GM23338 (cell line): ENCODE data around the gene KPNA4. TPM values are rescaled to one million over a fixed set of nuclear protein-coding genes. Genes with fewer than 3 reads are reported as not detected.
"Not testable (repeated sequence)": the region's sequence is repeated elsewhere in the genome, so short reads cannot be mapped to it uniquely, and the experiment has no call there.

Experiments used
- ATAC-seq: fragments of 200-7000 bp; cut with Tn5 transposase; 3 replicates; pipeline ENCODE4 v1.9.1; 2020
- DNase-seq: peaks from one replicate; pipeline ENCODE4 v3.0.0-alpha.2; 2015; ENCODE audit warnings: low spot score
- H2AFZ ChIP-seq: fragments of 200-600 bp; sonication (generic); 2 replicates; pipeline ENCODE4 v1.8.0; 2016; ENCODE audit warnings: antibody characterized with exemption, mild to moderate bottlenecking, moderate library complexity
- H3F3A ChIP-seq: fragments of 200-600 bp; sonication (generic); replicated peaks from 2 replicates; pipeline ENCODE4 v1.8.0; 2017; ENCODE audit warnings: antibody characterized with exemption, mixed run types, low read depth
- H3K27ac ChIP-seq: fragments of 200-600 bp; sonication (generic); 2 replicates; pipeline ENCODE4 v1.6.1; 2016; ENCODE audit warnings: low read depth
- H3K27me3 ChIP-seq: fragments of 200-600 bp; sonication (generic); 2 replicates; pipeline ENCODE4 v1.8.0; 2016; ENCODE audit warnings: mild to moderate bottlenecking, mixed run types, moderate library complexity; ENCODE audit not compliant: insufficient read depth
- H3K36me3 ChIP-seq: fragments of 200-600 bp; sonication (generic); 2 replicates; pipeline ENCODE4 v1.8.0; 2016; ENCODE audit warnings: mild to moderate bottlenecking; ENCODE audit not compliant: insufficient read depth
- H3K4me1 ChIP-seq: fragments of 200-600 bp; sonication (generic); 2 replicates; pipeline ENCODE4 v1.8.0; 2016; ENCODE audit warnings: mild to moderate bottlenecking, moderate library complexity; ENCODE audit not compliant: insufficient read depth
- H3K4me2 ChIP-seq: fragments of 200-600 bp; sonication (generic); 2 replicates; pipeline ENCODE4 v1.7.1; 2017; ENCODE audit warnings: mixed run types
- H3K4me3 ChIP-seq: fragments of 200-600 bp; sonication (generic); 2 replicates; pipeline ENCODE4 v1.6.1; 2016; ENCODE audit warnings: mixed run types
- H3K79me2 ChIP-seq: fragments of 200-600 bp; sonication (generic); replicated peaks from 2 replicates; pipeline ENCODE4 v1.8.0; 2017; ENCODE audit warnings: mild to moderate bottlenecking; ENCODE audit not compliant: insufficient read depth
- H3K9me2 ChIP-seq: fragments of 200-600 bp; sonication (generic); 2 replicates; pipeline ENCODE4 v1.8.0; 2017; ENCODE audit not compliant: insufficient read depth
- H4K20me1 ChIP-seq: fragments of 200-600 bp; sonication (generic); replicated peaks from 2 replicates; pipeline ENCODE4 v1.8.0; 2017; ENCODE audit warnings: mild to moderate bottlenecking; ENCODE audit not compliant: insufficient read depth
- H3K27ac Mint-ChIP-seq: 2 replicates; pipeline ENCODE4 v1.8.0; 2020; ENCODE audit warnings: inconsistent platforms, mild to moderate bottlenecking, moderate library complexity, mixed read lengths
- H3K27me3 Mint-ChIP-seq: 3 replicates; pipeline ENCODE4 v1.8.0; 2022; ENCODE audit warnings: low read depth, mild to moderate bottlenecking, moderate library complexity, mixed read lengths, inconsistent platforms; ENCODE audit not compliant: insufficient read depth, poor library complexity
- H3K36me3 Mint-ChIP-seq: 3 replicates; pipeline ENCODE4 v1.8.0; 2021; ENCODE audit warnings: low read depth, mild to moderate bottlenecking, inconsistent platforms, moderate library complexity, mixed read lengths
- H3K4me1 Mint-ChIP-seq: 3 replicates; pipeline ENCODE4 v1.8.0; 2020; ENCODE audit warnings: mild to moderate bottlenecking, inconsistent platforms, mixed read lengths
- H3K4me3 Mint-ChIP-seq: 3 replicates; pipeline ENCODE4 v1.8.0; 2021; ENCODE audit warnings: moderate library complexity, mild to moderate bottlenecking, inconsistent platforms, mixed read lengths
- H3K9me3 Mint-ChIP-seq: 3 replicates; pipeline ENCODE4 v1.8.0; 2020; ENCODE audit warnings: moderate library complexity, mild to moderate bottlenecking, inconsistent platforms, mixed read lengths
- ETS1 ChIP-seq: IDR thresholded peaks from 2 replicates; pipeline ENCODE4 v1.6.1; 2016; ENCODE audit warnings: antibody characterized with exemption
- EZH2phosphoT487 ChIP-seq: fragments of 200-600 bp; sonication (generic); IDR thresholded peaks from one replicate; pipeline ENCODE4 v1.8.1; 2018; ENCODE audit warnings: antibody characterized with exemption; ENCODE audit not compliant: unreplicated experiment
- POLR2AphosphoS5 ChIP-seq: IDR thresholded peaks from 2 replicates; pipeline ENCODE4 v1.6.1; 2016; ENCODE audit warnings: antibody characterized with exemption, low read depth
- REST ChIP-seq: IDR thresholded peaks from one replicate; pipeline ENCODE4 v1.6.1; 2018; ENCODE audit warnings: antibody characterized with exemption; ENCODE audit not compliant: unreplicated experiment
- ZNF114 ChIP-seq: fragments of 250-450 bp; sonication (Bioruptor Pico); IDR thresholded peaks from 2 replicates; pipeline ENCODE4 v1.5.0; 2020; ENCODE audit warnings: mild to moderate bottlenecking, moderate library complexity
- ZNF462 ChIP-seq: fragments of 250-450 bp; sonication (Bioruptor Pico); IDR thresholded peaks from 2 replicates; pipeline ENCODE4 v1.5.0; 2020; ENCODE audit warnings: mild to moderate bottlenecking, moderate library complexity
- polyA plus RNA-seq: library from polyadenylated mRNA; unstranded; fragments of >200 nt; fragmentation: Nextera tagmentation; extraction: Ambion mirVana; gene quantifications from 2 replicates; pipeline ENCODE4 v1.2.1, GENCODE V29; 2016
- total RNA-seq: library from RNA; depleted of rRNA; stranded (reverse); fragments of >200 nt; shearing (Covaris generic); gene quantifications from 2 replicates; pipeline ENCODE4 v1.2.3, GENCODE V29; 2014

The KPNA4 gene
- total and polyA plus RNA-seq, 2 experiments from 2014 or later, result 17.8 to 36.2 TPM

DNA sequence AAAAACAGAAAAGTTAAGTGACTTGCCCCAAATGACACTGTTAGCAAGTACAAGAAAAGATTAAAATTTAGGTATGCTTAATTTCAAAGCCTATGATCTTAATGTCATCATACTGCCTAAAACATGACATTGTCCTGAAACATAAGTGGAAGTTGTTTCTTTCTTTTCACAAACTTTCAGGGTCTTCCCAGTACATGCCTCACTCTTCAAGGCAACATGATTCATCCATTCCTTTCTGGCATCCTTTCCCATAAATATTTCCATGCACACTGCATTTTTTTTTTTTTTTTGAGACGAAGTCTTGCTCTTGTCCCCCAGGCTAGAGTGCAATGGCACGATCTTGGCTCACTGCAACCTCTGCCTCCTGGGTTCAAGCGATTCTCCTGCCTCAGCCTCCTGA lies 42.5 kb upstream of the KPNA4 start:
- Mint-ChIP-seq H3K4me1 (no peaks in the 10 kb centered on the region), H3K27ac (no peak overlapping the region), H3K36me3 (no peaks in the 10 kb centered on the region), H3K9me3 (no peaks in the 10 kb centered on the region), H3K27me3 (peaks cover 2% of the 10 kb centered on the region), H3K4me3 (no peak overlapping the region)
- Histone ChIP-seq H3K4me1 (no peaks in the 10 kb centered on the region), H2AFZ (no peak overlapping the region), H4K20me1 (no peaks in the 10 kb centered on the region), H3K9me2 (no peaks in the 10 kb centered on the region), H3K4me3 (no peak overlapping the region), H3K27ac (no peak overlapping the region), H3K27me3 (no peaks in the 10 kb centered on the region), H3K36me3 (no peaks in the 10 kb centered on the region), H3K4me2 (no peak overlapping the region), H3K79me2 (no peaks in the 10 kb centered on the region), H3F3A (no peaks in the 10 kb centered on the region)
- no peak for ATAC-seq
- no peak for TF ChIP-seq REST
- TF ChIP-seq ETS1, result no peak
- TF ChIP-seq EZH2phosphoT487, result no peak
- TF ChIP-seq POLR2AphosphoS5, result no peak
- no peak for DNase-seq

DNA sequence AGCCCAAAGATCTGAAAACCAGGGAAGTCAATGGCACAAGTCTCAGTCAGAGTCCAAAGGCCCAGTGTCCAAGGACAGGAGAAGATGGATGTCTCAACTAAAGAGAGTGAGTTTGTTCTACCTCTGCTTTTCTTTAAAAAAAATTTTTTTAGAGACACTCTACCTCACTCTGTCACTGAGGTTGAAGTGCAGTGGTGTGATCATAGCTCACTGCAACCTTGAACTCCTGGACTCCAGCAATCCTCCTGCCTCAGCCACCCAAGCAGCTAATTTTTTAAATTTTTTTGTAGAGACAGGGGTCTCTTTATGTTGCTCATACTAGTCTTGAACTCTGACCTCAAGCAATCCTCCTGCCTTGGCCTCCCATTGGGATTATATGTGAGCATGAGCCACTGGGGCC lies 39.9 kb upstream of the KPNA4 start:
- H3K4me3 ChIP-seq, result no peak overlapping the region
- no peaks in the 10 kb centered on the region for H3K36me3 ChIP-seq
- no peak overlapping the region for H3K27ac ChIP-seq
- Mint-ChIP-seq H3K9me3 (no peaks in the 10 kb centered on the region), H3K4me3 (no peak overlapping the region), H3K27me3 (peaks cover 2% of the 10 kb centered on the region), H3K27ac (no peak overlapping the region), H3K4me1 (no peaks in the 10 kb centered on the region), H3K36me3 (no peaks in the 10 kb centered on the region)
- DNase-seq, result no peak
- TF ChIP-seq ZNF462, result no peak
- TF ChIP-seq ZNF114 (CRISPR knock-in tag), result no peak
- no peaks in the 10 kb centered on the region for H3K27me3 ChIP-seq
- no peak overlapping the region for H2AFZ ChIP-seq
- H3K4me2 ChIP-seq, result no peak overlapping the region
- H4K20me1 ChIP-seq, result no peaks in the 10 kb centered on the region
- H3K9me2 ChIP-seq, result no peaks in the 10 kb centered on the region
- H3K4me1 ChIP-seq, result no peaks in the 10 kb centered on the region
- no peaks in the 10 kb centered on the region for H3F3A ChIP-seq
- no peaks in the 10 kb centered on the region for H3K79me2 ChIP-seq
- ATAC-seq, result no peak

- not testable (repeated sequence) for H3K4me1 ChIP-seq, DNase-seq, H3K4me2 ChIP-seq, H3F3A ChIP-seq, H3K27ac Mint-ChIP-seq, ATAC-seq, H3K27ac ChIP-seq, H3K4me3 ChIP-seq, H3K36me3 ChIP-seq, H3K4me1 Mint-ChIP-seq, H3K4me3 Mint-ChIP-seq, H3K27me3 Mint-ChIP-seq, H2AFZ ChIP-seq, H4K20me1 ChIP-seq, H3K27me3 ChIP-seq, H3K79me2 ChIP-seq, H3K9me2 ChIP-seq, H3K9me3 Mint-ChIP-seq, H3K36me3 Mint-ChIP-seq
Observed at GRCh38 chr3:160603845-160604244, 38.5 kb upstream of the KPNA4 start.
